ENCODE results near the gene CYB561A3.

CYB561A3 gene, protein sequence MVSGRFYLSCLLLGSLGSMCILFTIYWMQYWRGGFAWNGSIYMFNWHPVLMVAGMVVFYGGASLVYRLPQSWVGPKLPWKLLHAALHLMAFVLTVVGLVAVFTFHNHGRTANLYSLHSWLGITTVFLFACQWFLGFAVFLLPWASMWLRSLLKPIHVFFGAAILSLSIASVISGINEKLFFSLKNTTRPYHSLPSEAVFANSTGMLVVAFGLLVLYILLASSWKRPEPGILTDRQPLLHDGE

DNA sequence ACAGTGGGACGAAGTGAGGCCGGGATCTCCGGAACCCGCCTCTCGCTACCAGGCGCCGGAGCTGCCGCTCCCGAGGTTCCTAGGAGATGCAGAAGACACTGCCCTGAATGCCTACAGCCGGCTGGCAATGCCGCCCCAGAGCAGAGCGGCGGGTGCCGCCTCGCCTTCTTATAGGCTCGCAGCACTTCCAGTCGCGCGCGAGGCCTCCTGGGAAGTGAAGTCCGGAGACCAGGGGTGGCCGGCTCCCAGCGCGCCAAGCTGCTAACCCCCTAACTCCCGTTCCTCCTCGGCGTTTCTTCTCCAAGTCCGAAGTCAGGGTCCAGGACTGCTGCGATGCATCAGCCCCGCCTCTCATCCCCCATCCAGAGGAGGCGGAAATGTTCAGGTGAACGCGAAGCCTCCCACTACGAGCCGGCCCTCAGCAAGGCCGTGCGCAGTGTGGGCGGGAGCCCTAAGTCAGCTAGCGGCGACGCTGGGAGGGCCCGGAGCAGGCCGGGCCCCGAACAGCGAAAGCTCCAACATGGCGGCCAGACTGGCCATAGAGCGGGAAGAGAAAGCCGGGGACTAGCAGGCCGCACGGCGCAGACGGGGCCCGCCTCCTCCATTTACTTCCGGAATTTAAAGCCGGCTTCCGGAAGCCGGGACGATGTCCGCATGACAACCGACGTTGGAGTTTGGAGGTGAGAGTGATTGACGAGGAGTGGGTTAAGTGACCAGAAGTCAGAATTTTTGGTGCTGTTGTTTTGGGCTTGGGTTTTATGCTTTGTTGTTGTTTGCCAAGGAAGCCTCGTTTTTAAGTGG is at the start of gene CYB561A3, which contains the start of gene TMEM138:
Gene CYB561A3, minus strand, starts transcription at position 142 of the 801 bp plus-strand sequence. CDS start 5,169 bp downstream, outside the sequence.
Gene TMEM138, plus strand, starts transcription at position 634 of the 801 bp plus-strand sequence. CDS start 2,017 bp downstream, outside the sequence.
- DNase-seq (ENCODE audit: low read depth) = peak; percentile 77
- in situ Hi-C loops (cut with HindIII; ENCODE audit: low sequenced_read_pairs) = loop anchor here (5.0 kb wide), 1 partner anchor 35 kb away; no protein-coding TSS in a partner anchor
- TF ChIP-seq, protein P1, sequence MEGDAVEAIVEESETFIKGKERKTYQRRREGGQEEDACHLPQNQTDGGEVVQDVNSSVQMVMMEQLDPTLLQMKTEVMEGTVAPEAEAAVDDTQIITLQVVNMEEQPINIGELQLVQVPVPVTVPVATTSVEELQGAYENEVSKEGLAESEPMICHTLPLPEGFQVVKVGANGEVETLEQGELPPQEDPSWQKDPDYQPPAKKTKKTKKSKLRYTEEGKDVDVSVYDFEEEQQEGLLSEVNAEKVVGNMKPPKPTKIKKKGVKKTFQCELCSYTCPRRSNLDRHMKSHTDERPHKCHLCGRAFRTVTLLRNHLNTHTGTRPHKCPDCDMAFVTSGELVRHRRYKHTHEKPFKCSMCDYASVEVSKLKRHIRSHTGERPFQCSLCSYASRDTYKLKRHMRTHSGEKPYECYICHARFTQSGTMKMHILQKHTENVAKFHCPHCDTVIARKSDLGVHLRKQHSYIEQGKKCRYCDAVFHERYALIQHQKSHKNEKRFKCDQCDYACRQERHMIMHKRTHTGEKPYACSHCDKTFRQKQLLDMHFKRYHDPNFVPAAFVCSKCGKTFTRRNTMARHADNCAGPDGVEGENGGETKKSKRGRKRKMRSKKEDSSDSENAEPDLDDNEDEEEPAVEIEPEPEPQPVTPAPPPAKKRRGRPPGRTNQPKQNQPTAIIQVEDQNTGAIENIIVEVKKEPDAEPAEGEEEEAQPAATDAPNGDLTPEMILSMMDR (IDR thresholded peaks at IDR 0.05; ENCODE audit: low read depth, low read length, missing control alignments) = no peak
- peak within 1 kb of the TSS; percentile 77 for H3K4me3 ChIP-seq (ENCODE audit: low read depth, low read length)

DNA sequence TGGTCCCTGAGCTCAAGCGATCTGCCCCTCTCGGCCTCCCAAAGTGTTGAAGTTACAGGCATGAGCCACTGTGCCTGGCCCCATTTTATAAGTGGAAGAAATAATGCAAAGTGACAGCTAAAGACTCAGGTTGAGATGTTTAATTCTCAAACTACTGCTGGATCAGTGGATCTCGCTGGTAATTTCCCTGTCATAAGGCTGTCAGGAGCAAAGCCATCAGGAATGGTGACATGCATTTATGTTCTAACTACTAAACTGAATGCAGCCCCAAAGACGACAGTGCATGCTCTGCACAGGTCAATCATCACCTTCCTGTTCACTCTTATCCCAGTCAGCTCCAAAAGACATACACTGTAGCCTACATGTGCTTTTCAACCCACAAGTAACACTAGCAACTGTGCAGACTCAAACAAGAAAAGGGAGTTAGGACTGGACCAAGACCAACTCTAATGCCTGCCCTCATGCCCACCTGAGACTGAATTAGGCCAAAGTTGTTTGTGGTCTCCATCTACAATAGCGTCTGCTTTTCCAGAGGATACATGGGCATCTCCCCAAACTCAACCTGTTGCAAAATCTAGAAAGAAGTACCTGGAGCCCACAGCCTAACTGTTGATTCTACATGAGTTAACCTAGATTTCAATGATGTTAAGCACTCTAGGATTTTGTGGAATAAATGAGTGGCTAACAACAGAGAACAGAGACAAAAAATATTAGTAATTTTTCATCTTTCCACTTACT is 45.5 kb upstream of the CYB561A3 start:
- no peak overlapping the region for H3K4me3 ChIP-seq (ENCODE audit: low read depth, low read length)
- DNase-seq (ENCODE audit: low read depth) = no peak
- in situ Hi-C loops (cut with HindIII; ENCODE audit: low sequenced_read_pairs) = no loop called here
- TF ChIP-seq, protein P1 (IDR thresholded peaks at IDR 0.05; ENCODE audit: low read depth, low read length, missing control alignments) = no peak

DNA sequence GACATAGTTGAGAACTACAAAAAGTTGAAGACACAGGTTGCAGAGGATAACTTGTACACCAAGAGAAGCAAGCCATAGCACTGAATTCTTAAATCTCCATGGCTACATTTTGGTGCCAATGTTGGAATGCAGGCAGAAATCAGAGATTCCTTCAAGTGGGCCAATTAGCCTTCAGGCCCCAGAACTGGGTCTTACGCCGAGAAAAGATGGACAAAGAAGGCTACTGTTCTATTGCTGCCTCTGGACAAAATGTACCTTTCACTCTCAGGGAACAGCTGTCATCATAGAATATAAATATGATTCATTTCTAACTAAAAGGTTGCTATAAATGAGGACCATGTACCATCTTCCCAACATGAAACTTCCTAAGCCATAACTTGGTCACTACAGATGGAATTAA is 44.4 kb upstream of the CYB561A3 start:
- in situ Hi-C loops (cut with HindIII; ENCODE audit: low sequenced_read_pairs) = no loop called here
- H3K4me3 ChIP-seq (ENCODE audit: low read depth, low read length) = no peak overlapping the region
- no peak for DNase-seq (ENCODE audit: low read depth)
- TF ChIP-seq, protein P1 (IDR thresholded peaks at IDR 0.05; ENCODE audit: low read depth, low read length, missing control alignments) = no peak

DNA sequence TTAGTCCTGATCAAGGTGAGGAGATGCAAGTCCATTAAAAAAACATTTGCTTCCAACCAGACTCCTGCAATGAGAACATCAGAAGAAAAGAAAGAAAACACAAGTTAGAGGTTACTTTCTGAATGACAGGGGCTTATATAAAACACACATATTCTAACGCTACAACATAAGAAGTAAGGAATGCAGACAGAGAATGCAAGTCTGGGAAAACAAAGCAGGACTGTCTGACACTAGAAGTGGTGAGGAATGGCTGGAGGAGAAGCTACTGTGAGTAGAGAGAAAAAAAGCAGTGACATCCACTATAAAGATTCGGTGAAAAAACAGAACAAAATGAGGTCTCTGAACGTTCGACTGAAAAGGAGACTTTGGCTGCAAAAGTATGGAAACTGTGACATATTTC is 43.0 kb upstream of the CYB561A3 start:
- no peak for DNase-seq (ENCODE audit: low read depth)
- H3K4me3 ChIP-seq (ENCODE audit: low read depth, low read length) = no peak overlapping the region
- TF ChIP-seq, protein P1 (IDR thresholded peaks at IDR 0.05; ENCODE audit: low read depth, low read length, missing control alignments) = no peak
- in situ Hi-C loops (cut with HindIII; ENCODE audit: low sequenced_read_pairs) = no loop called here

DNA sequence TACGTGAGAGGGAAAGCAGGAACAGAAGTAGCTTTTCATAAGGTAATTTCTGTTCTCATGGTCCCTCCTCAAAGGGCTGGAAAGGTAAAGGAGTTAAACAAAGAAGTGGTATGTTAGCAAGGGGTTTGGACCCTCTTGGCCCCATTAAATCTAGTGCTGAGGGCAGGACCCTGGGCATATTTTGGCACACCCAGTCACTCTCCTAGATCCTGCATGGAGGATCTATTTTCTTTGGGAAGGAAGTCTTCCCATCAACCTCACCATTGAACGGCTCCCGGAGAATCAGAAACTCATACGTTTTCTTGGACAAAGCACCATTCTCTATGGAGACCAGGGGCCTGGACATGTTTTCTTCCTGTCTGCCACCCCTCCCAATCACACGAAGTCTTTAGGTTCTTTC is 42.4 kb upstream of the CYB561A3 start:
- DNase-seq (ENCODE audit: low read depth) = no peak
- in situ Hi-C loops (cut with HindIII; ENCODE audit: low sequenced_read_pairs) = no loop called here
- TF ChIP-seq, protein P1 (IDR thresholded peaks at IDR 0.05; ENCODE audit: low read depth, low read length, missing control alignments) = no peak
- H3K4me3 ChIP-seq (ENCODE audit: low read depth, low read length) = no peak overlapping the region

DNA sequence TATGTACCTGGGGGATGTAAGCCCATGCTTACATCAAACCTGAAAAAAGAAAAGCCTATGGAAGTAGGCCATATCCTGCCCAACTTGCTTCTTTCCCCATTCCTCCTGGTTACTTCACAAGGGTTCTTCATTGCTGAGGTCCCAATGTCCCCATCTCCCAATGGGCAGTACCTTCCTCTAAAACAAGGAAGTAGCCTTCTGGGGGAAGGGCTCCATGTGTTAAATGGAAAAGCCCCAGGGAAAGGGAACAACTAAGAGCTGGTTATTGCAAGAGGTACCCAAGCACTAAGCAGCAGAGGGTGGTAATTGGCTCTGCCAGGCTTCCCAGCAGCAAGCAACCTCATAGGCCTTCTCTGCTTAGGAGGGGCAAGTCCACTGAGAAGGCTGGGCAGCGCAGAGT is 42.0 kb upstream of the CYB561A3 start:
- no peak for DNase-seq (ENCODE audit: low read depth)
- in situ Hi-C loops (cut with HindIII; ENCODE audit: low sequenced_read_pairs) = no loop called here
- TF ChIP-seq, protein P1 (IDR thresholded peaks at IDR 0.05; ENCODE audit: low read depth, low read length, missing control alignments) = no peak
- H3K4me3 ChIP-seq (ENCODE audit: low read depth, low read length) = no peak overlapping the region
